Thyroid gland (tissue), 4 donors: Measurements from ENCODE around the gene ZNF185.

Experiments
- CTCF ChIP-seq, 6 experiments: fragments of 200-600 bp in 3 of 6; fragments of 450-650 bp in 3 of 6; sonication (generic) in 3 of 6; IDR thresholded peaks; one replicate each; pipeline ENCODE4 v1.5.1; 2016 to 2019; ENCODE audit warnings: antibody characterized with exemption in 6 of 6, mild to moderate bottlenecking in 2 of 6, inconsistent platforms in 1 of 6, moderate library complexity in 1 of 6
- POLR2A ChIP-seq, 2 donors: fragments of 450-650 bp; IDR thresholded peaks; one replicate each; pipeline ENCODE4 v1.6.1; 2017; ENCODE audit warnings: antibody characterized with exemption in 2 of 2, mild to moderate bottlenecking in 2 of 2, moderate library complexity in 1 of 2

GRCh38 chrX:152945021-152945979 is 47.4 kb downstream of the ZNF185 start:
- TF ChIP-seq CTCF (IDR thresholded peaks at IDR 0.05) (no peak), POLR2A (IDR thresholded peaks at IDR 0.05) (no peak)
